ENCODE results near the gene IMP4. TPM values are rescaled to one million over a fixed set of nuclear protein-coding genes. Genes with fewer than 3 reads are reported as not detected.

Gene IMP4
- total RNA-seq, 2 donors from 2014 or later = 50.6 to 117 TPM

- no peak for DNase-seq
- H3K27ac ChIP-seq = no peak overlapping the region
- H3K4me1 ChIP-seq = no peaks in the 10 kb centered on the region
These were observed 27.8 kb downstream of the IMP4 start for GRCh38 chr2:130370490-130370889.

GRCh38 chr2:130371723-130372054, 29.0 kb downstream of the IMP4 start:
- DNase-seq = no peak
- intact Hi-C loops (cut with DNase I) = no loop called here
- Histone ChIP-seq H3K4me3 (peak overlapping the region; percentile 86), H3K36me3 (no peaks in the 10 kb centered on the region), H3K9ac (ENCODE audit: low read depth in 2 of 2, low read length in 2 of 2) (peak overlapping the region; percentile 75 to 88), H3K27ac (peak overlapping the region; percentile 84), H3K9me3 (no peaks in the 10 kb centered on the region), H3K27me3 (no peaks in the 10 kb centered on the region), H3K4me1 (no peaks in the 10 kb centered on the region)
- no peak for TF ChIP-seq CTCF (IDR thresholded peaks at IDR 0.05)

More at GRCh38 chr2:130370490-130370889, 27.8 kb downstream of the IMP4 start:
- no peak for TF ChIP-seq CTCF (IDR thresholded peaks at IDR 0.05)
- Histone ChIP-seq H3K4me3 (no peak overlapping the region), H3K9me3 (no peaks in the 10 kb centered on the region), H3K36me3 (no peaks in the 10 kb centered on the region), H3K9ac (ENCODE audit: low read depth in 2 of 2, low read length in 2 of 2) (peak overlapping the region in 1 of 2 donors; percentile 9), H3K27me3 (no peaks in the 10 kb centered on the region)
- intact Hi-C loops (cut with DNase I) = no loop called here

- peak overlapping the region; percentile 86 for H3K4me3 ChIP-seq
- DNase-seq = peak; percentile 98
- H3K27ac ChIP-seq = peak overlapping the region; percentile 84
- peak overlapping the region; percentile 75 to 88 for H3K9ac ChIP-seq (ENCODE audit: low read depth in 2 of 2, low read length in 2 of 2)
- no peaks in the 10 kb centered on the region for H3K27me3 ChIP-seq
- H3K9me3 ChIP-seq = no peaks in the 10 kb centered on the region
- peak; percentile 91 for TF ChIP-seq CTCF (IDR thresholded peaks at IDR 0.05)
- intact Hi-C loops (cut with DNase I) = no loop called here
- H3K4me1 ChIP-seq = no peaks in the 10 kb centered on the region
- no peaks in the 10 kb centered on the region for H3K36me3 ChIP-seq
These were observed 29.5 kb downstream of the IMP4 start for GRCh38 chr2:130372055-130372832.

GRCh38 chr2:130372833-130373807, 30.4 kb downstream of the IMP4 start:
- no peak for TF ChIP-seq CTCF (IDR thresholded peaks at IDR 0.05)
- no peaks in the 10 kb centered on the region for H3K36me3 ChIP-seq
- H3K27me3 ChIP-seq = no peaks in the 10 kb centered on the region
- intact Hi-C loops (cut with DNase I) = no loop called here
- H3K4me1 ChIP-seq = no peaks in the 10 kb centered on the region
- H3K9ac ChIP-seq (ENCODE audit: low read depth in 2 of 2, low read length in 2 of 2) = peak overlapping the region; percentile 75 to 88
- no peak for DNase-seq
- peak overlapping the region; percentile 84 for H3K27ac ChIP-seq
- H3K9me3 ChIP-seq = no peaks in the 10 kb centered on the region
- H3K4me3 ChIP-seq = peak overlapping the region; percentile 86

- TF ChIP-seq CTCF (IDR thresholded peaks at IDR 0.05) = no peak
- intact Hi-C loops (cut with DNase I) = no loop called here
- Histone ChIP-seq H3K4me1 (no peaks in the 10 kb centered on the region), H3K4me3 (no peak overlapping the region), H3K27ac (no peak overlapping the region), H3K36me3 (no peaks in the 10 kb centered on the region), H3K9ac (ENCODE audit: low read depth in 2 of 2, low read length in 2 of 2) (no peak overlapping the region), H3K27me3 (no peaks in the 10 kb centered on the region), H3K9me3 (no peaks in the 10 kb centered on the region)
- DNase-seq = no peak
These were observed 31.2 kb downstream of the IMP4 start for GRCh38 chr2:130373808-130374365.

Measured in colonic mucosa (tissue), 4 donors.